Measurements from ENCODE around the gene KLC1. TPM values are rescaled to one million over a fixed set of nuclear protein-coding genes. Genes with fewer than 3 reads are reported as not detected.

The KLC1 gene
- total and polyA plus RNA-seq, 2 of the 13 experiments (the other 11 are each of a cell fraction or from before 2014, with no cell fraction given): 53.2 to 63.5 TPM

DNA sequence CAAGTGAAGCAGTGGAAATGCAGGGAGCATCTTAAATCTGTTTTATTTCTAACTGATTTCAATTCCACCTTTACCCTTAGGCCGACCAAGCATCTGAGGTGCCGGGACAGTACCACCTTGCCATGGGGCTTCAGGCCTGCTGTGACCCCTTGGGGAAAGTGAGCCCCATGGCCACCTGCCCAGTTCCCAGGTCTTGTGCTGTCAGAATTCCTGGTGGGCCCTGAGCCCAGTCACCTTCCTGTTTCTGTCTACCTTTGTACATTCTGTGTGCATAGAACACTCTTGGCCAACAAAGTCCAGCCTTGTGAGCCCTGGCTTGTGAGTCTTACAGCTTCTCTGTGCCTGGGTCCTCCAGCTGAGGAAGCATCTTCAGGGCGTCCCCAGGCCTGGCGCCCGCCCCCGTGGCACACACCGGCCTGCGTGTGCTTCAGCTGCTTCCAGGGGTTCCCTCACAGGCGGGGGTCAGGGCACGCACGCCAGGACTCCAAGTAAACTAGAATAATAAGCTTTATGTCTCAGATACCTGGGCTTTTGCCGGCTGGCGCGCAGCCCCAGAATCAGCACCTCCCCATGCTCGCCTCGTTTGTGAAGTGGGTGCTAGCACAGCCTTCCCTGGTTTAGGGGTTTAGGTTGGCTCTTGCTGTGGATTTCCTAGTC, 96.9 kb downstream of the KLC1 start:
- intact Hi-C loops (cut with micrococcal nuclease; ENCODE audit: unreplicated experiment): no loop called here
- TF ChIP-seq ZC3H4 (CRISPR knock-in tag; IDR thresholded peaks at IDR 0.05; ENCODE audit: borderline replicate concordance) (no peak), SYNCRIP (IDR thresholded peaks at IDR 0.05; ENCODE audit: insufficient read depth, low read depth, low read length) (no peak), EP300 (IDR thresholded peaks at IDR 0.05; ENCODE audit: low read depth in 2 of 2, low read length in 2 of 2) (no peak), EP300 (CRISPR knock-in tag; IDR thresholded peaks at IDR 0.05; ENCODE audit: borderline replicate concordance) (no peak), SCMH1 (CRISPR knock-in tag; IDR thresholded peaks at IDR 0.05; ENCODE audit: borderline replicate concordance) (no peak), SAFB2 (CRISPR knock-in tag; IDR thresholded peaks at IDR 0.05; ENCODE audit: borderline replicate concordance, low read depth) (no peak), PHF21A (CRISPR knock-in tag; IDR thresholded peaks at IDR 0.05) (no peak), ZBTB1 (CRISPR knock-in tag; IDR thresholded peaks at IDR 0.05; ENCODE audit: borderline replicate concordance) (no peak), RARG (CRISPR knock-in tag; IDR thresholded peaks at IDR 0.05; ENCODE audit: low read depth) (no peak), ZNF766 (CRISPR knock-in tag; IDR thresholded peaks at IDR 0.05; ENCODE audit: borderline replicate concordance) (no peak), ZNF788 (CRISPR knock-in tag; IDR thresholded peaks at IDR 0.05; ENCODE audit: borderline replicate concordance) (no peak), CENPX (CRISPR knock-in tag; IDR thresholded peaks at IDR 0.05) (no peak), CCAR2 (optimal IDR thresholded peaks at IDR 0.05; ENCODE audit: low read depth, low read length) (no peak), GTF3A (CRISPR knock-in tag; conservative IDR thresholded peaks at IDR 0.05) (no peak)
- TF ChIP-seq, protein P1, sequence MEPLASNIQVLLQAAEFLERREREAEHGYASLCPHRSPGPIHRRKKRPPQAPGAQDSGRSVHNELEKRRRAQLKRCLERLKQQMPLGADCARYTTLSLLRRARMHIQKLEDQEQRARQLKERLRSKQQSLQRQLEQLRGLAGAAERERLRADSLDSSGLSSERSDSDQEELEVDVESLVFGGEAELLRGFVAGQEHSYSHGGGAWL (CRISPR knock-in tag; IDR thresholded peaks at IDR 0.05): no peak
- TF ChIP-seq, protein P2, sequence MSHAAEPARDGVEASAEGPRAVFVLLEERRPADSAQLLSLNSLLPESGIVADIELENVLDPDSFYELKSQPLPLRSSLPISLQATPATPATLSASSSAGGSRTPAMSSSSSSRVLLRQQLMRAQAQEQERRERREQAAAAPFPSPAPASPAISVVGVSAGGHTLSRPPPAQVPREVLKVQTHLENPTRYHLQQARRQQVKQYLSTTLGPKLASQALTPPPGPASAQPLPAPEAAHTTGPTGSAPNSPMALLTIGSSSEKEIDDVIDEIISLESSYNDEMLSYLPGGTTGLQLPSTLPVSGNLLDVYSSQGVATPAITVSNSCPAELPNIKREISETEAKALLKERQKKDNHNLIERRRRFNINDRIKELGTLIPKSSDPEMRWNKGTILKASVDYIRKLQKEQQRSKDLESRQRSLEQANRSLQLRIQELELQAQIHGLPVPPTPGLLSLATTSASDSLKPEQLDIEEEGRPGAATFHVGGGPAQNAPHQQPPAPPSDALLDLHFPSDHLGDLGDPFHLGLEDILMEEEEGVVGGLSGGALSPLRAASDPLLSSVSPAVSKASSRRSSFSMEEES (CRISPR knock-in tag; IDR thresholded peaks at IDR 0.05): no peak
- TF ChIP-seq, protein P3, sequence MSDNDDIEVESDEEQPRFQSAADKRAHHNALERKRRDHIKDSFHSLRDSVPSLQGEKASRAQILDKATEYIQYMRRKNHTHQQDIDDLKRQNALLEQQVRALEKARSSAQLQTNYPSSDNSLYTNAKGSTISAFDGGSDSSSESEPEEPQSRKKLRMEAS (IDR thresholded peaks at IDR 0.05): no peak
- TF ChIP-seq, protein P4, sequence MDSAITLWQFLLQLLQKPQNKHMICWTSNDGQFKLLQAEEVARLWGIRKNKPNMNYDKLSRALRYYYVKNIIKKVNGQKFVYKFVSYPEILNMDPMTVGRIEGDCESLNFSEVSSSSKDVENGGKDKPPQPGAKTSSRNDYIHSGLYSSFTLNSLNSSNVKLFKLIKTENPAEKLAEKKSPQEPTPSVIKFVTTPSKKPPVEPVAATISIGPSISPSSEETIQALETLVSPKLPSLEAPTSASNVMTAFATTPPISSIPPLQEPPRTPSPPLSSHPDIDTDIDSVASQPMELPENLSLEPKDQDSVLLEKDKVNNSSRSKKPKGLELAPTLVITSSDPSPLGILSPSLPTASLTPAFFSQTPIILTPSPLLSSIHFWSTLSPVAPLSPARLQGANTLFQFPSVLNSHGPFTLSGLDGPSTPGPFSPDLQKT (CRISPR knock-in tag; IDR thresholded peaks at IDR 0.05; ENCODE audit: borderline replicate concordance): no peak
- TF ChIP-seq, protein P5, sequence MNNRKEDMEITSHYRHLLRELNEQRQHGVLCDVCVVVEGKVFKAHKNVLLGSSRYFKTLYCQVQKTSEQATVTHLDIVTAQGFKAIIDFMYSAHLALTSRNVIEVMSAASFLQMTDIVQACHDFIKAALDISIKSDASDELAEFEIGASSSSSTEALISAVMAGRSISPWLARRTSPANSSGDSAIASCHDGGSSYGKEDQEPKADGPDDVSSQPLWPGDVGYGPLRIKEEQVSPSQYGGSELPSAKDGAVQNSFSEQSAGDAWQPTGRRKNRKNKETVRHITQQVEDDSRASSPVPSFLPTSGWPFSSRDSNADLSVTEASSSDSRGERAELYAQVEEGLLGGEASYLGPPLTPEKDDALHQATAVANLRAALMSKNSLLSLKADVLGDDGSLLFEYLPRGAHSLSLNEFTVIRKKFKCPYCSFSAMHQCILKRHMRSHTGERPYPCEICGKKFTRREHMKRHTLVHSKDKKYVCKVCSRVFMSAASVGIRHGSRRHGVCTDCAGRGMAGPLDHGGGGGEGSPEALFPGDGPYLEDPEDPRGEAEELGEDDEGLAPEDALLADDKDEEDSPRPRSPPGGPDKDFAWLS (CRISPR knock-in tag; IDR thresholded peaks at IDR 0.05; ENCODE audit: borderline replicate concordance): no peak
- no peaks in the 10 kb centered on the region for H3K27me3 ChIP-seq (ENCODE audit: control insufficient read depth in 1 of 2, insufficient read depth in 2 of 2, low read length in 2 of 2)
- FAIRE-seq (no peak), DNase-seq (ENCODE audit: low spot score) (no peak), ATAC-seq (no peak)
- no peaks in the 10 kb centered on the region for H3K4me1 ChIP-seq (ENCODE audit: insufficient read depth, low read length)
- no peaks in the 10 kb centered on the region for H4K20me1 ChIP-seq (ENCODE audit: insufficient read depth, low read length)
- no TSS peak for BruUV-seq (replicated peaks)
- no peak overlapping the region for H2AFZ ChIP-seq (ENCODE audit: low read length)
- POLR2A ChIA-PET: no interaction called here
- no peaks in the 10 kb centered on the region for H3K9me3 ChIP-seq (ENCODE audit: low read length)
- in situ Hi-C loops (cut with HindIII; ENCODE audit: extremely low pct_ligation_motif_present, low pct_unique_long_range_greater_than_20kb): no loop called here
- no peak overlapping the region for H3K4me3 ChIP-seq (replicated peaks in 1 of 3; ENCODE audit: insufficient read depth in 1 of 3, low read depth in 2 of 3, low read length in 3 of 3)
- no peak overlapping the region for H3K4me2 ChIP-seq (ENCODE audit: low read depth, low read length)
- CTCF ChIA-PET (ENCODE audit: low intra/inter-chr PET ratio, low total read pairs): no interaction called here
- peaks cover 14 to 47% of the 10 kb centered on the region in 2 experiments for H3K36me3 ChIP-seq (replicated peaks in 1 of 2; ENCODE audit: control insufficient read depth in 1 of 2, insufficient read depth in 2 of 2, low read length in 2 of 2)
- H3K9ac ChIP-seq (ENCODE audit: insufficient read depth, low read depth, low read length): no peak overlapping the region
- peaks cover 38% of the 10 kb centered on the region for H3K79me2 ChIP-seq (ENCODE audit: insufficient read depth, low read length)
- 100% methylated on average over 10 of the region's 16 CpGs for WGBS (ENCODE audit: low lambda C conversion rate)
- H3K27ac ChIP-seq (ENCODE audit: extremely low read length, insufficient read depth, low read length): no peak overlapping the region

Data from HepG2 (cell line).